Mesendoderm (in vitro differentiated cells): ENCODE data around the gene ZRANB3.

Experiments
- DNase-seq: peaks from one replicate; pipeline ENCODE4 v3.0.0; 2013
- H2AK5ac ChIP-seq: 2 replicates; pipeline ENCODE4 v1.6.1; 2013; ENCODE audit warnings: low read length, inconsistent platforms
- H2BK120ac ChIP-seq: 2 replicates; pipeline ENCODE4 v1.6.1; 2013; ENCODE audit warnings: low read depth, mild to moderate bottlenecking, low read length, moderate library complexity, mixed read lengths
- H2BK15ac ChIP-seq: replicated peaks from 2 replicates; pipeline ENCODE4 v1.6.1; 2013; ENCODE audit warnings: low read depth, mild to moderate bottlenecking, moderate library complexity
- H2BK5ac ChIP-seq: 2 replicates; pipeline ENCODE4 v1.6.1; 2013; ENCODE audit warnings: low read length, inconsistent platforms
- H3K18ac ChIP-seq: 2 replicates; pipeline ENCODE4 v1.6.1; 2013; ENCODE audit warnings: mild to moderate bottlenecking, low read length, mixed read lengths
- H3K23ac ChIP-seq: one replicate; pipeline ENCODE4 v1.6.1; 2013; ENCODE audit warnings: low read length
- H3K27ac ChIP-seq: 2 replicates; pipeline ENCODE4 v1.5.1; 2013; ENCODE audit warnings: low read depth, mild to moderate bottlenecking, inconsistent platforms, low read length, moderate library complexity
- H3K27me3 ChIP-seq: 2 replicates; pipeline ENCODE4 v1.6.1; 2013; ENCODE audit warnings: low read length, control low read depth, mild to moderate bottlenecking, inconsistent platforms; ENCODE audit not compliant: insufficient read depth, poor library complexity
- H3K36me3 ChIP-seq: 2 replicates; pipeline ENCODE4 v1.6.1; 2013; ENCODE audit warnings: low read length, inconsistent platforms; ENCODE audit not compliant: control insufficient read depth, insufficient read depth
- H3K4ac ChIP-seq: one replicate; pipeline ENCODE4 v1.6.1; 2013; ENCODE audit warnings: low read depth, mild to moderate bottlenecking, low read length, moderate library complexity
- H3K4me1 ChIP-seq: 2 replicates; pipeline ENCODE4 v1.6.1; 2013; ENCODE audit warnings: low read depth, low read length, inconsistent platforms; ENCODE audit not compliant: control insufficient read depth
- H3K4me2 ChIP-seq: 2 replicates; pipeline ENCODE4 v1.6.1; 2013; ENCODE audit warnings: low read length
- H3K4me3 ChIP-seq: 2 replicates; pipeline ENCODE4 v1.5.1; 2013; ENCODE audit warnings: mild to moderate bottlenecking, low read length
- H3K56ac ChIP-seq: one replicate; pipeline ENCODE4 v1.6.1; 2013; ENCODE audit warnings: low read length
- H3K79me1 ChIP-seq: 2 replicates; pipeline ENCODE4 v1.6.1; 2013; ENCODE audit warnings: low read length, inconsistent platforms
- H3K79me2 ChIP-seq: 2 replicates; pipeline ENCODE4 v1.6.1; 2013; ENCODE audit warnings: mild to moderate bottlenecking, low read length; ENCODE audit not compliant: control insufficient read depth, insufficient read depth
- H3K9ac ChIP-seq: 2 replicates; pipeline ENCODE4 v1.6.1; 2013; ENCODE audit warnings: low read length, inconsistent platforms
- H4K5ac ChIP-seq: one replicate; pipeline ENCODE4 v1.6.1; 2013; ENCODE audit warnings: low read length
- H4K8ac ChIP-seq: one replicate; pipeline ENCODE4 v1.6.1; 2013; ENCODE audit warnings: low read depth, mild to moderate bottlenecking, control low read depth, low read length, moderate library complexity
- WGBS: extraction: QIAGEN DNeasy Blood & Tissue Kit; methylation state at CpG from one replicate; pipeline ENCODE4 v1.1.7; 2013; ENCODE audit warnings: low lambda C conversion rate, missing lambda C conversion rate; ENCODE audit not compliant: insufficient coverage; ENCODE audit errors: extremely low coverage; 5-methylcytosine and 5-hydroxymethylcytosine counted together

Gene ZRANB3

GRCh38 chr2:135557530-135557929 is 26.5 kb upstream of the ZRANB3 start:
- no CpG with 5 or more reads among the region's 1 CpG for WGBS
- no peak overlapping the region for H3K18ac ChIP-seq
- H3K4me2 ChIP-seq = no peak overlapping the region
- H2BK15ac ChIP-seq = no peak overlapping the region
- H3K9ac ChIP-seq = no peak overlapping the region
- no peak overlapping the region for H3K27ac ChIP-seq
- H3K79me1 ChIP-seq = peaks cover 14% of the 10 kb centered on the region
- no peak overlapping the region for H3K23ac ChIP-seq
- H3K79me2 ChIP-seq = peaks cover 20% of the 10 kb centered on the region
- H2BK5ac ChIP-seq = no peak overlapping the region
- no peak overlapping the region for H4K8ac ChIP-seq
- H3K4me3 ChIP-seq = no peak overlapping the region
- no peak overlapping the region for H2AK5ac ChIP-seq
- no peak for DNase-seq
- H3K4me1 ChIP-seq = no peaks in the 10 kb centered on the region
- no peak overlapping the region for H3K56ac ChIP-seq
- H3K27me3 ChIP-seq = no peaks in the 10 kb centered on the region
- H4K5ac ChIP-seq = no peak overlapping the region
- H3K4ac ChIP-seq = no peak overlapping the region
- no peaks in the 10 kb centered on the region for H3K36me3 ChIP-seq
- H2BK120ac ChIP-seq = no peak overlapping the region

- Histone ChIP-seq H4K8ac (no peak overlapping the region), H2BK5ac (no peak overlapping the region), H3K4ac (no peak overlapping the region), H3K79me2 (peaks cover 18% of the 10 kb centered on the region), H3K9ac (no peak overlapping the region), H3K4me1 (no peaks in the 10 kb centered on the region), H2AK5ac (no peak overlapping the region), H4K5ac (no peak overlapping the region), H3K27me3 (no peaks in the 10 kb centered on the region), H3K79me1 (peaks cover 12% of the 10 kb centered on the region), H3K18ac (no peak overlapping the region), H3K4me3 (no peak overlapping the region), H3K23ac (no peak overlapping the region), H2BK120ac (no peak overlapping the region), H3K4me2 (no peak overlapping the region), H3K27ac (no peak overlapping the region), H3K36me3 (no peaks in the 10 kb centered on the region), H3K56ac (no peak overlapping the region), H2BK15ac (no peak overlapping the region)
- no CpG with 5 or more reads among the region's 4 CpGs for WGBS
- DNase-seq = no peak
These were observed 24.3 kb upstream of the ZRANB3 start for GRCh38 chr2:135555311-135555710.

DNA sequence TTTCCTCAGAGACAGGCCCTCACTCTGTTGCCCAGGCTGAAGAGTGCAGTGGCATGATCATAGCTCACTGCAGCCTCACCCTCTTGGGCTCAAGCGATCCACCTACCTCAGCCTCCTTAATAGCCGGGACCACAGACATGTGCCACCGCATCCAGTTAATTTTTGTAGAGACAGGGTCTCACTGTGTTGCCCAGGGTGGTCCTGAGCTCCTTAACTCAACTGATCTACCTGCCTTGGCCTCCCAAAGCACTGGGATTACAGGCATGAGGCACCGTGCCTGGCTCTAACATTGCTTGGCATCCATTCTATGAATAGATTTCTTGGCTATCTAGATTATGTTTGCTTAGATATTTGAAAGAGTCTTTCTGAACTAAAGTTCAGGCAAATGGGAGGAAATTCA is 21.9 kb upstream of the ZRANB3 start:
- Histone ChIP-seq H4K8ac (no peak overlapping the region), H3K9ac (no peak overlapping the region), H3K4me1 (no peaks in the 10 kb centered on the region), H3K27me3 (no peaks in the 10 kb centered on the region), H2BK120ac (no peak overlapping the region), H3K27ac (no peak overlapping the region), H2BK5ac (no peak overlapping the region), H3K56ac (no peak overlapping the region), H4K5ac (no peak overlapping the region), H3K4me3 (no peak overlapping the region), H2BK15ac (no peak overlapping the region), H2AK5ac (no peak overlapping the region), H3K36me3 (no peaks in the 10 kb centered on the region), H3K23ac (no peak overlapping the region), H3K18ac (no peak overlapping the region), H3K4ac (no peak overlapping the region), H3K4me2 (no peak overlapping the region), H3K79me1 (peaks cover 9% of the 10 kb centered on the region), H3K79me2 (peaks cover 16% of the 10 kb centered on the region)
- no peak for DNase-seq
- WGBS = no CpG with 5 or more reads among the region's 4 CpGs

- Histone ChIP-seq H3K4me2 (no peak overlapping the region), H3K23ac (no peak overlapping the region), H3K9ac (no peak overlapping the region), H3K27me3 (no peaks in the 10 kb centered on the region), H3K4me1 (no peaks in the 10 kb centered on the region), H3K27ac (no peak overlapping the region), H2BK120ac (no peak overlapping the region), H3K79me2 (peaks cover 12% of the 10 kb centered on the region), H3K79me1 (peaks cover 7% of the 10 kb centered on the region), H2BK15ac (no peak overlapping the region), H2BK5ac (no peak overlapping the region), H3K36me3 (no peaks in the 10 kb centered on the region), H2AK5ac (no peak overlapping the region), H4K5ac (no peak overlapping the region), H3K18ac (no peak overlapping the region), H3K56ac (no peak overlapping the region), H3K4me3 (no peak overlapping the region), H3K4ac (no peak overlapping the region), H4K8ac (no peak overlapping the region)
- DNase-seq = no peak
- WGBS = 100% methylated on average over 2 of the region's 5 CpGs
These were observed 20.3 kb upstream of the ZRANB3 start for GRCh38 chr2:135551356-135551755.

DNA sequence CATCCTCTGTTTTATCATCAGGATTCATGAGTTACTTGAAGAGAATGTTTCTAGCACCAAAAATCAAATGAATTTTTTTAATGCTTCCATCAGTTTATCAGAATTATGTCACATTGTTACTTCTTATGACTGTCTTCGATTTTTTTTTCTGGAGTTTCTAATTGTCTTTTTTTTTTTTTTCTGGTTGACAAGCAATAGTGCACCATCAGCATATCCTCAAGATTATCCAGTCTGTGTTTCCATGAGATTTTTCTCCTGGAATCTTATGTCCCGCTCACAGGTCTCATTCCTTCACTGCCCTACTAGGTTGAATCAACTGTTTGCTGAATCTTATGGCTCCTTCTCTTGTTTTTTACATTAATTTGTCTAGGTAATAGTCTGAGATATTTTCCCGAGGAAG is 16.3 kb upstream of the ZRANB3 start:
- Histone ChIP-seq H3K79me2 (peaks cover 10% of the 10 kb centered on the region), H3K79me1 (peaks cover 2% of the 10 kb centered on the region), H3K9ac (no peak overlapping the region), H3K23ac (no peak overlapping the region), H4K5ac (no peak overlapping the region), H3K4me2 (no peak overlapping the region), H3K4me3 (no peak overlapping the region), H2BK5ac (no peak overlapping the region), H2AK5ac (no peak overlapping the region), H2BK15ac (no peak overlapping the region), H3K36me3 (no peaks in the 10 kb centered on the region), H3K27me3 (no peaks in the 10 kb centered on the region), H2BK120ac (no peak overlapping the region), H4K8ac (no peak overlapping the region), H3K4me1 (no peaks in the 10 kb centered on the region), H3K4ac (no peak overlapping the region), H3K27ac (no peak overlapping the region), H3K18ac (no peak overlapping the region), H3K56ac (no peak overlapping the region)
- WGBS = no CpG with 5 or more reads among the region's 3 CpGs
- no peak for DNase-seq

GRCh38 chr2:135546436-135546835 is 15.4 kb upstream of the ZRANB3 start:
- peaks cover 10% of the 10 kb centered on the region for H3K79me2 ChIP-seq
- H2BK5ac ChIP-seq = no peak overlapping the region
- no peak overlapping the region for H3K4ac ChIP-seq
- no peak overlapping the region for H2BK120ac ChIP-seq
- no peak overlapping the region for H2BK15ac ChIP-seq
- no peak overlapping the region for H3K27ac ChIP-seq
- H3K4me1 ChIP-seq = no peaks in the 10 kb centered on the region
- H3K9ac ChIP-seq = no peak overlapping the region
- no peak overlapping the region for H3K4me3 ChIP-seq
- H3K18ac ChIP-seq = no peak overlapping the region
- no peak overlapping the region for H3K56ac ChIP-seq
- no peak overlapping the region for H3K23ac ChIP-seq
- H3K4me2 ChIP-seq = no peak overlapping the region
- H4K5ac ChIP-seq = no peak overlapping the region
- no peaks in the 10 kb centered on the region for H3K27me3 ChIP-seq
- H3K36me3 ChIP-seq = no peaks in the 10 kb centered on the region
- H3K79me1 ChIP-seq = peaks cover 2% of the 10 kb centered on the region
- WGBS = no CpG with 5 or more reads among the region's 3 CpGs
- no peak for DNase-seq
- no peak overlapping the region for H2AK5ac ChIP-seq
- no peak overlapping the region for H4K8ac ChIP-seq
